ENCODE results near the gene CSF1.
"Not testable (repeated sequence)": the region's sequence is repeated elsewhere in the genome, so short reads cannot be mapped to it uniquely, and the experiment has no call there.

CSF1 gene

DNA sequence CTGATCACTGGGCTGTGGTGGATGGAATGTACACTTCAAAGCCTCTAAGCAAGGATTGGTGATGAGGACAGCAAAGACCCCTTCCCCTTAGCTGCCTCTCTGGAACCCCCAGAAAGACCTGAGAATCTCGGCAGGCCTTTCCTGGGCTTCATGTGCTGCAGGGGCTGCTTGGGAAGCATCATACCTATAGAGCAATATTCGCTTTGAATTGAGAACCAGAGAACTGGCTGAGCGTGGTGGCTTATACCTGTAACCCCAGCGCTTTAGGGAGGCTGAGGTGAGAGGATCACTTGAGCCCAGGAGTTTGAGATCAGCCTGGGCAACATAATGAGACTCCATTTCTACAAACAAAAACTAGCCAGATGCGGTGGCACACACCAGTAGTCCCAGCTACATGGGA, 22.0 kb downstream of the CSF1 start:
- no peak for DNase-seq (ENCODE audit: extremely low read depth in 1 of 2, low read depth in 1 of 2)

DNA sequence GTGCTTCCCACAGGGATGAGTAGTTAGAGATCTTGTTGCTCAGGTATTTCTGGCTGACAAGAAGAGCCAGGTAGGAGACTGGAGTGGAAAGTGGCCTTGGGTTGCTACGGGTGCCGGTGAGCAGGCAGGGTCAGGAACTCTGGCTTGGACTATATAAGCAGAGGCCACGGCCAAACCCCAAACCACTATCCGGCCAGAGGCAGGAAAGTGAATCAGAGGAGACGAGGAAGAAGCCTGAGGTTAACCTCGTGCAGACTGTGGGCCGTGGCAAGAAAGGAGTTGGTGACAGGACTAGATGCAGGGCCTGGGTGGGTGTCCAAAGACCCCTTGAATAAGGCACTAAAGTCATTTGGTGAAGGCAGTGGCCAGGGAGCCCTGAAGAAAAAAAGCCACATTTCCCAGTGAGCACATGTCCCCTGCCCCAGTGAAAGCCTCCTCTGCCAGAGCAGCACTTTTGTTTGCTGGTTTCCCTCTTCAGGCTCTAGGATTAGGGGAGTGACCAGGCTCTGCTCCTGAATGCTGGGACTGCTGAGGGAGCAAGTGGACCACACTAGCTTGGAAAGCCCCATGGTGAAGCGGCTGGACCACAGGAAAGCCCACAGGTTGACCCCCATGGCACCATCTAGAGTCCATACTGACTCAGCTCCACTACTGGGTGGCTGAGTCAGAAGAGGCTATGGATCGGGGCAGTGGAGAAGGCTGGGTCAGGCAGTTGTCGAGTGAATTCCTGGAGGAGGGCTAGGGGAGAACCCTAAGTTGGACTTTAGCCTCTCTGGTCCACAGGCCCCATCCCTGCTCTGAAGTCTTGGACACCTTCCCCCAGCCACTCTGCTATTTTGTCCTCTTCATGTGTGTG, 23.4 kb downstream of the CSF1 start:
- no peak for DNase-seq (ENCODE audit: extremely low read depth in 1 of 2, low read depth in 1 of 2)

DNA sequence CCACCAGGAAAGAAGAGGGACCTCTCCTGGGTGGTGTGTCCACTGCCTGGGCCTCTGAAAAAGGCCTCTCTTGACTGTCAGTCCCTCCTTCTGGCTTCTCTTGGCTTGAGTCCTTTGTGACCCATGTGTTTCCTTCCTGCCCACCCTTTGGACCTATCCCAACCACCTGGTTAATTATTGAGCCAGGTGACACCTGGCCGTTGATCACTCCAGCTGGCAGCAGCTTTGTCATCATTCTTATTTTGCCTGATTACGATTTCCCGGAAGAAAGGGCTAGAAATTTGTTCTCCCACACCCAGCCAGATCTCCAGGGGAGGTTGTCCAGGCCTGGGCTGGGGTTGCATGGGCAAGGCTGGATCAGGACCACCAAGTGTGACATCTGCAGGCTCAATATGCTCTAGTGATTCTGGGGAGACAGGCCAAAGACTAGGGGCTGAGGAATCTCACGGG, 24.8 kb downstream of the CSF1 start:
- DNase-seq (ENCODE audit: extremely low read depth in 1 of 2, low read depth in 1 of 2): no peak

GRCh38 chr1:109937738-109938137, 27.1 kb downstream of the CSF1 start:
- DNase-seq (ENCODE audit: extremely low read depth in 1 of 2, low read depth in 1 of 2): no peak

DNA sequence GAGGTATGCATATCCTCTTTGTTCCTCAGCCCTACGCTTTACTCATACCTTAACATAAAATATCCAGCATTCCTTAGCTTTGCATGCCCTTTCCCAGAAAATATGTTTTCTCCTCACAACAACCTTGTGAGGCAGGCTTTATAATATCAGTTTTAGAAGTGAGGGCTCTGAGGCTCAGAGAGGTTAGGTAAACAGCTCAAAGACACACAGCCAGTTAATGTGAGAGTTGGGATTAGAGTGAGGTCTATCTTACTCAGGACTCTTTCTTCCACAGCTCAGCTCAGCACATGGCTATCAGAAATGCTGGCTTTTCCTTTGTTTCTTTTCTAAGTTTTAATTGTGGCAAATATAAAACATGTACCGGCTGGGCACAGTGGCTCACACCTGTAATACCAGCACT, 27.9 kb downstream of the CSF1 start:
- no peak for DNase-seq (ENCODE audit: extremely low read depth in 1 of 2, low read depth in 1 of 2)

- no peak for DNase-seq (ENCODE audit: extremely low read depth in 1 of 2, low read depth in 1 of 2)
Measured at GRCh38 chr1:109942434-109942833, 31.8 kb downstream of the CSF1 start.

GRCh38 chr1:109944541-109944940, 33.9 kb downstream of the CSF1 start:
- DNase-seq (ENCODE audit: extremely low read depth in 1 of 2, low read depth in 1 of 2): no peak

GRCh38 chr1:109946511-109946910, 35.9 kb downstream of the CSF1 start:
- DNase-seq (ENCODE audit: extremely low read depth in 1 of 2, low read depth in 1 of 2): no peak

DNA sequence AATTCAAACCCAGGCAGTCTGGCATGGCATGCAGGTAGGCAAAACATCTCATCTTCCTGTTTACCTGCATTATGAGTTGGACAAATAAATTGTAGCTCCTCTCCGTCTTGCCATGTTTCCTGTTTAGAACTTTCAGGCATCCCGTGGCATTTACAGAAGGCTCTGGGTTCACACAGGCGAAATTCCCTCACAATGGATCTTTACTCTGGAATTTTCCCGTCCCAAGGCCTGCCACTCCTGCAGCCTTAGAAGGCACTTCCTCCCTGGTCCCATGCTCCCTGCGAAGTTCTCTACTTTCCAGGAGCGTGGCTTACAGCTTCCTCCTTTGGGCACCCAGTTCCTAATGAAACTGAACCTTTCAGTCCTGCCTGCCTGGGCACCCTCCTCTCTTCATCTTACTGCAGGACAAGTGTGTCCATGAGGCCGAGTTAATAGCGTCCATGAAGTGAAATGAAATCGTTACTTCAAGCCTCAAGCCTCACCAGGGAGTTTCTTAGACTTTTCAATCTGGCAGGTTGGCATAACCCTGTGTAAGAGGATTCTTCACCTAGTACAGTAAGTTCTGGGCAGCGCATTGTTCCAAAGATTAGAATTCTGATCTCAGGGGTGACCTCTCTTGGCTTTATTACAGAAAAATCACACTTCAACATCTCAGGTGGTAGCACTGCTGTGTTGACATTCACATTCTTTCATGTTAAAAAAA, 37.1 kb downstream of the CSF1 start:
- DNase-seq (ENCODE audit: extremely low read depth in 1 of 2, low read depth in 1 of 2): no peak

- no peak for DNase-seq (ENCODE audit: extremely low read depth in 1 of 2, low read depth in 1 of 2)
Measured at GRCh38 chr1:109948285-109948630, 37.6 kb downstream of the CSF1 start.

DNA sequence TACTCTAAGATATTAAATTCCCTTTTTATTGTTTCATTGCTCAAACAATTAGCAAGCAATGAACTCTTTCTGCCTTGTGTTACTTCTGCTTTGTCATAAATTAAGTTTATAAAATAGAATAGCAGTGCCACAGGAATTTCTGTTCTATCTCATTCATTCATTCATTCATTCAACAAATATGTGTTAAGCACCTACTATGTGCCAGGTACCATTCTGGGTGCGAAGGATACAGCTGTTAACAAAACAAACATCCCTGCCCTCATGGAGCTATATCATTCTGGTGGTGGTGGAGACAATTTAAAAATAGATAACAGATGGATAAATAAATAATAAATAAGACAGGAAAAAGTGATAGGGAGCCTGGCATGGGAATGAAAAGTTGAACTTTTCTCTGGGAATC, 39.4 kb downstream of the CSF1 start:
- DNase-seq (ENCODE audit: extremely low read depth in 1 of 2, low read depth in 1 of 2): no peak

DNA sequence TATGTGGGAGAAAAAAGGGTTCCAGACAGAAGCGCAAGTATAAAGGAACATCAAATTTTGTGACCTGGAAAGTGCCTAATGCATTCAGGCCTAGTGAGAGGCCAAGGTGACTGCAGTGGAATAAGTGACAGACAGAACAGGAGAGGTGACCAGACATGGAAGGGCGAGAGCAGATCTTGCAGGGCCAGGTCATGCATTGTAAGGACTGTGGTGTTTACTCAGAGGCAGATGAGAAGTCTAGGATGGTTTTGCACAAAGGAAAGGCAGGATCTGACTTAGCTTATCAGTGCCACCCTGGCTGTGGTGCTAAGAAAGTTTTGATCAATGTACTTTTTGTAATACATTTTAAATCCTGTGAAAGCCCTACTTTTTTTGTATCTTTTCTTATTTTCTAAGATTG, 39.9 kb downstream of the CSF1 start:
- DNase-seq (ENCODE audit: extremely low read depth in 1 of 2, low read depth in 1 of 2): no peak

DNA sequence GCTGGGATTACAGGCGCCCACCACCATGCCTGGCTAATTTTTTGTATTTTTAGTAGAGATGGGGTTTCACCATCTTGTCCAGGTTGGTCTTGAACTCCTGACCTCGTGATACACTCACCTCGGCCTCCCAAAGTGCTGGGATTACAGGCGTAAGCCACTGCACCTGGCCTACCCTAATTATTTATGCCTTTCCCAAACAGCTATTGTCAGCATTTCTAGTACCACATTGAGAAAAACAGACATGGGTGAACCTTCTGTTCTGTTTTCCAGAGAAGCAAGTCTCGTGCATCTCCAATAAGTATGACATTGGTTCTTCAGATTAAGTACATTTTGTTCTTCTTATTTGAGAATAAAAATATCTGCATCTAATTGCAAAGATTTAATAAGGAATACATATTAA, 40.9 kb downstream of the CSF1 start:
- DNase-seq (ENCODE audit: extremely low read depth in 1 of 2, low read depth in 1 of 2): not testable (repeated sequence)

DNA sequence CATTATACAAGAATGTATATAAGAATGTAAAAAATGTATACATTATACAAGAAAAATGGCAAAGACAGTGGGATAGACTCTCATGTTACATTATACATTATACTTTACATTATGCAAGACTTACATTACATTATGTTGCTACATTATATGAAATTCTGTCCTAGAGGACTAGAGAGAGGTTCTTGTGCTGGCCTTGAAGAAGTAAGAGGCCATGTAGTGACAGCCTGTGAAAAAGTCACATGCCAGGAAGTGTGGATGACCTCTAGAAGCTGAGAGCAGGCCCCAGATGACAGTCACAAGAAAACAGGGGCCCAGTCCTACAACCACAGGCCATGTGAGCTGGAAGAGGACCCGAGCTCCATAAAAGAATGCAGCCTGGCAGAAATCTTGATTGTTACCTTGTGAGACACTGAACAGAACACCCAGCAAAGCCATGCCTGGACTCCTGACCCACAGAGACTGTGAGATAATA, 43.4 kb downstream of the CSF1 start:
- DNase-seq (ENCODE audit: extremely low read depth in 1 of 2, low read depth in 1 of 2): no peak

- DNase-seq (ENCODE audit: extremely low read depth in 1 of 2, low read depth in 1 of 2): no peak
Measured at GRCh38 chr1:109959632-109959973, 49.0 kb downstream of the CSF1 start.

GRCh38 chr1:109959974-109960744, 49.5 kb downstream of the CSF1 start:
- DNase-seq (ENCODE audit: extremely low read depth in 1 of 2, low read depth in 1 of 2): no peak

DNA sequence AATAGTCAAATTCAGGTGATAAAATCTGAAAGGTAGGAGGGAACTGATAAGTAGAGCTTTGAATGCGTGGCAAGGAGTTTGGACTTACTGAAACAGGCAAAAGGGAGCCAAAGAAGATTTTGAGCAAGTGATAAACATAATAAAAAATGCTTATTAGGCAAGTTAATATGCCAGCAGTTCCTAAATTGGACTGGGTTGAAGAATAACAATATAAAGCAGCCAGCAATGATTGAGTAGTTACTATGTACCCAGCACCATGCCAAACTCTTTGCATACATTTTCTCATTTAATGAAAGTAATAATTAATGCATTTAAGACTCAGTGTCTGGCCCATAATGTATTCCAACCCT, 50.1 kb downstream of the CSF1 start:
- no peak for DNase-seq (ENCODE audit: extremely low read depth in 1 of 2, low read depth in 1 of 2)

DNA sequence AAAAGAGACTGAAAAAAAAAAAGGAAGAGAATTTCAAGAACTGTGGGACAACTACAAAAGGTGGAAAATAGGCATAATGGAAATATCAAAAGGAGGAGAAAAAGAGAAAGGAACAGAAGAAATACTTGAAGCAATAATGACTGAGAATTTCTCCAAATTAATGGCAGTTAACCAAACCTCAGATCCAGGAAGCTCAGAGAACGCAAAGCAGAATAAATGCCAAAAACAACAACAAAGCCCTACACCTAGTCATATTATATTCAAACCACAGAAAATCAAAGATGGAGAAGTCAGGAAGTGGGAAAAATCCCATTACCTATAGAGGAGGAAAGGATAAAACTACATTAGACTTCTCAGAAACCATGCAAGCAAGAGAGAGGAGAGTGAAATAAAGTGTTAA, 53.2 kb downstream of the CSF1 start:
- no peak for DNase-seq (ENCODE audit: extremely low read depth in 1 of 2, low read depth in 1 of 2)

GRCh38 chr1:109969146-109969829, 58.6 kb downstream of the CSF1 start:
- DNase-seq (ENCODE audit: extremely low read depth in 1 of 2, low read depth in 1 of 2): no peak

- DNase-seq (ENCODE audit: extremely low read depth in 1 of 2, low read depth in 1 of 2): no peak
Measured at GRCh38 chr1:109969907-109970306, 59.3 kb downstream of the CSF1 start.

DNA sequence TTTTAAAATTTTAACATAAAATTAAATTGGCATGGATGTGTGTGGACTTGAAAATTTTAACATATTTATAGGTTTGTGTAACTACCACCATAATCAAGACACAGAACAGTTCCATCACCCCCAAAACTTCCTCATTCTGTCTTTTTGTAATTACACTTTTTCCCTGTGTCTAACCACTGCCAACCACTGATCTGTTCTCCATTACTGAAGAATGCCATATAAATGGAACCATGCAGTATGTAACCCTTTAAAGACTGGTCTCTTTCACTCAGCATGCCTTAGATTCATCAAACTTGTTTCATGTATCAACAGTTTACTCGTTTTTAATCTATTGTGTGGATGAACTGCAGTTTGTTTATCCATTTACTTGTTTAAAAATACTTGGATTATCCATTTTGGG, 60.9 kb downstream of the CSF1 start:
- DNase-seq (ENCODE audit: extremely low read depth in 1 of 2, low read depth in 1 of 2): no peak

Measured in stimulated activated CD8-positive, alpha-beta memory T cell treated with anti-CD3 and anti-CD28 coated beads, Interleukin-7, amount 100 ng/mL, for 48 hours (primary cell).